SK-N-DZ (cell line): ENCODE data around the gene CRYBG3.
A peak's percentile ranks its signal among the peaks of the same experiment; 100 is the strongest.

Experiments used
- DNase-seq: peaks from one replicate; pipeline ENCODE4 v3.0.0-alpha.2; 2015; ENCODE audit warnings: low spot score

The CRYBG3 gene

DNA sequence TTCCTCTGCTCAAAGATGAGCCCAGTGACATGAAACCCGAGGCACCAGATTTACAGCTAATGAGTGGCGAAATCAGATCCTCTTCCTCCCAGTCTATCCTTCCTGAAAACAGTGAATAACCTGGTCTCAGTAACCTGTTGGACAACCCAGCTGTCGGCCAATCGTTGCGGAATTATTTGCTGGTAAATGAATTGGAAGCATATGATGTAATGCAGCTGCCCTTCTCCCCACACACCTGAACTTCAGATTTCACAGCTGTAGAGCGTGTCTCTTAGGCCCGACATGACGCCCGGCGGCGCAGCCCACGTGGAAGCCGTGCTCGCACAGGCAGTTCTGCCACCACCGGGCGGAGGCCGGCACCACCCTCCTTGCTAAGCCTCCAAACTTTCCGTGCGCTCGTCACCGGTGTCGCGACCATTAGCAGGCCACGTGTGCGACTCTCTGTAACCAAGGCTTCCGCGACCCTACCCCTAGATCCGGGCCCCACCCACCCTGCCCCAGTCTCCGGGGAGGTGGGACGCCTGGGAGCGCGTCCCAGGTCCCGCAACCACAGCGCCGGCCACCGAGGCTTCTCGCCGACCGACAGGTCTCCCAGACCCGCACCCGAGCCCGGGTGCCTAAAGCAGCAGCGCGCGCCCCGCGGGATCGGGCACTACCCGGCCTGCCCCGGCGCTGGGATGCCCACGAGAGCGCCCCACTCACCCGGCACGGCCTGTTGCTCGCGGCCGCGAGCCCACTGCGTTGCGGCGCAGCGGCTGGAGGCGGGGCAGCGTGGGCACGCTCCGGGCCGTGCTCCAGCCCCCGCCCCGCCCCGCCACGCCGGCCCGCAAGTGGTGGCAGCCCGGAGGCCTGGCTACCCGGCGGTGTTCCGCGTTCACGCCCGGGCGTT, 150.1 kb downstream of the CRYBG3 start, which contains the start of gene RIOX2:
TSS of gene RIOX2 (minus strand) at position 753 of the 889 bp plus-strand sequence. CDS start 4,838 bp downstream, outside the sequence.
- peak; percentile 63 for DNase-seq

DNA sequence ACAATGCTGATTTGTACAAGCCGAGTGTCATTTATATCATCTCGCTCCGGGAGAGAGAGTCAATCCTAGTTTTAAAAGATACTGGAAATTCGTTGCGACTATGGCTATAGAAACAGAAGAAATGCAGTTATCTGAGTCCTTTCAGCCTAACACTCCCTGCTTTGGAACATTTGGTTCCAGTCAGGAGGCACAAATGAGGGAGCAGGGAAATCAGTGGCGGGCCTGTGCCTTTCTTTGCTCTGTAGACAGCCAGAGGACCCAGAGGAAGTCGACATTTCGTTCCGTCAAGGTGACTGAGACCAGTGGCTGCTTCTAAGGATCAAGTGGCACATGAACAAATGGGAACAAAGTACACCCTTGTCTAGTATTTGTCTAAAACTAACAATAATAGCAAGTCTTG, 151.2 kb downstream of the CRYBG3 start:
- DNase-seq = no peak

DNA sequence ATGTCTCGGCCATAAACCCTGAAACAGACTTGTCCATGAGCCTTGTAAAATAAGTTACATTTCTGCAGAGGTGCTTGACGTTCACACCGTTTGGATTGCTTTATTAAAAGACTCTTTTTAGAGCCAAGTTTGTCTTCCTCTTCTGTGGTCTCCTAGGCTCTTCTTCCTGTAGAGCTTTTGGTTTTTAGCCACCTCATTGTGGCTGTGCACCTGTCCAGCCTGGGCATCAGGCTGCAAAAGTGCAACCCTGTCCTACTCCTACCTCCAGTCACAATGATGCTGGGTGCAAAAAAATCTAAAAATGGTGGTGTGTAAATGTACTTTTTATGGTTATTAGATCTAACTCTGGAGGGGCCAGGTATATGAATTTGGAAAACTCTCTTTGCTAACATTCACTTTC, 153.2 kb downstream of the CRYBG3 start:
- no peak for DNase-seq

DNA sequence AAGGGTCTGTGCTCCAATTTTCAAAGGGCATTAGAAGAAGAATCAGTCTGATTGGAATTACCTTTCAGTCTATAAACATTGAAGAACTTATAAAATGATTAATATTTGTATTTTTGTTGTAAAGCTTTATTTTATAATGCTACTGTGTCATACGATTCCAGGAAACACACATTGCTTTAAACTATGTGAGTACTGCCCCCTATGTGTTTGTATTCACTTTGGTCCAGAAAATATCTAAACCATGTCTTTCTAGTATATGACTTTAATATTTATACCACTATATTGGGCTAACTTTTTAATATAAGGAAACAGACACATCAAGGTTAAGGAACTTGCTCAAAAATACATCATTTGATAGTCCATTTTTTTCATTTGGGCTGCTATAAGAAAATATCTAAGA, 153.7 kb downstream of the CRYBG3 start:
- no peak for DNase-seq

DNA sequence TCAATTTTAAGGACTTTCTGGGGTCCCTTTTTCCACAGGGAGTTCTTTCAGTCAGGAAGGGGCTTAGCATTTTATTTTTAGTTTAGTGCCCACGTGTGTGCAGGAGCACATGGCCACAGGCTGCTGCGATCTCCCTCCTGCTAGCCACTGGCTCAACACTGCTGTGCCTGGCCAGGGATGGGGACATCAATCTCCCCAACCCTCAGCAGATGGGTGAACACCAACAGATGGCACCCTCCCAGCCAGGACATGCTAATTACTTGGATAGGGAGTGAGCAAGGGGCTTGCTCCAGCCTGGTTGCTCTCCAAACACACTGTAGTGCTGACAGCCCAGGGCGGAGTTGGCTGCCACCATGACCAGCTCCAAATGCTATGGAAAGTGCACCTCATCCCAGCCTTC, 157.8 kb downstream of the CRYBG3 start:
- peak; percentile 36 for DNase-seq

DNA sequence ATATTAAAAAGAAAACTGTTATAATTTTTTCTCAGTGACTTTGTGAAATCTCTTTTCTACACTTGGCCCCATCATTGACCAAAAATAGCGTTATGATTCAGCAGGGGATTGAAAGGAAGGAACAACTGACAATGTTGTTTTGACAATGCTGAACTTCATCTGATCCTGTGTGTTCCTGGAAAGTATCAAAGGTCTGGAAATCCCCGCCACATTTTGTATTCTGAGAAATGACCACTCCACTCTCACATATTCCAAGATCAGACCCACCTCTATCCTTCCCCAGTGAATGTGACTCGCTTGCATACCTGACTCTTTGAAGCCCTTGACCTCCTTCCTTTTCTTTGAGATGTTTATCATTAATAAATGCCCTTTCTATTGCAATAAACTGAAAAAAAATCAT, 160.1 kb downstream of the CRYBG3 start:
- no peak for DNase-seq

DNA sequence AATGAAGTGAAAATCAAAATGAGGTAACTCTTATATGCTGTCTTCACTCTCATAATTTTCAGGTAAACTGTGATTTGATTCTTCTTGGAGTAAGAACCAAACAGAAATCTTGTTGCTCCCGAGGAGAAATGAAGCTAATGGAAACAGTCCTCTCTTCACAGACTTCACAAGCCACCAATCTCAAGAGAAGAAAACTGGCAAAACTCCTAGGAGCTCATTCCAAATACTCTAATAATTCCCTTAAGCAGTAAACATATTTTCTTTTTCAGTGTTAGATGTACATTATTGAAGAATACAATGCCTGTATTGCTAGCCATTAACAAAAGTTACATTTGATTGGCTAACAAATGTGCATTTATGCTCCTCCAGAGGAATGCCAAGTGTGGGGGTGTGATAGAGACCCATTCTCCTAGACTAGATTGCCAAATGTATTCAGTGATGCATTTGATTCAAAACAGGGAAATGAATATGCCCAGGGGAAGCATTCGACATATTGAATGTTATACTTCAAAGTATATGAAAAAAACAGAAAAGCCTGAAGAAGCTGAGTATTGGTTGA, 162.2 kb downstream of the CRYBG3 start:
- no peak for DNase-seq

DNA sequence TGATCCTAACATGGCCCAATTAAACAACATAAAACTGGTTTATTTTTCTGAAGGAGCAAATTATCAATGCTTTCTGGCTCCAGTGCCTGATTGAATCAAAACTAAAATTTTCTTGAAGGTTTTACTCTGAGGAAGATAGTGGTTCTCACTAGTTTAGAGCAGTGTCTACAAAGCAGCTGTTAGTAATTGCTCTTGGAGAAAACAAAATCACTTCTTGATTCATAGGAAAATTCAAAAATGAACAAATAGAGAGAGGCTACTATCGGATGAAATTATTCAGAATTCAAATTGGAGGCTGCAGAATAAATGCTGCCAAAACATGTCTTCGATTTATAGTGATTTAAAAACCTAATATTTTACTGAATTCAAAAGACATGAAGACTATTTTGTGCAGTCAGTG, 165.5 kb downstream of the CRYBG3 start:
- no peak for DNase-seq

DNA sequence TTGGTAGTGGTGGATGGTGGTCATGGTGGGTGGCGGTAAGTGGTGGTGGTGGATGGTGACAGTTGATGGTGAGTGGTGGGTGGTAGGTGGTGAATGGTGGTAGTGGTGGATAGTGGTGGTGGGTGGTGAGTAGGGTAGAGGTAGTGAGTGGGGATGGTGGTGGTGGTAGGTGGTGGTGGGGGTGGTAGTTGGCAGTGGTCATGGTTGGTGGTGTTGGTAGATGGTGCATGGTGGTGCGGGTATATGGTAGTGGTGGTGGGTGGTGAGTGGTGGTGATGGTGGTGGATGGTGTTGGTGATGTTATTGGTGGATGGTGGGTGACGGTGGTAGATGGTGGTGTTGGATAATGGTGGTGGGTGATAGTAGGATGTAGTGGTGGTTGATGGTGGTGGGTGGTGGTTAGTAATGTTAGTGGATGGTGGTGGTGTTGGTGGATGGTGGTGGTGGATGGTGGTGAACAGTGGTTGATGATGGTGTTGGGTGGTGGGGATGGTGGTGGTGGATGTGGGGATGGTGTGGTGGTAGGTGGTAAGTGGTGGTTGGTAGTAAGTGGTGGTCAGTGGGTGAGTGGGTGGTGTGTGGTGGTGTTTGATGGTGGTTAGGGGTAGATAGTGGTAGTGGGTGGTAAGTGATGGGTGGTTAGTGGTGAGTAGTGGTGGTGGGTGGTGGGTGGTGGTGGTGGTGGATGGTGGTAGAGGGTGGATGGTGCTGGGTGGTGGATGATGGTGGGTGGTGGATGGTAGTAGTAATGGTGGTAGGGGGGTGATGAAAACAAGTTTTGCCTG, 167.2 kb downstream of the CRYBG3 start:
- no peak for DNase-seq

DNA sequence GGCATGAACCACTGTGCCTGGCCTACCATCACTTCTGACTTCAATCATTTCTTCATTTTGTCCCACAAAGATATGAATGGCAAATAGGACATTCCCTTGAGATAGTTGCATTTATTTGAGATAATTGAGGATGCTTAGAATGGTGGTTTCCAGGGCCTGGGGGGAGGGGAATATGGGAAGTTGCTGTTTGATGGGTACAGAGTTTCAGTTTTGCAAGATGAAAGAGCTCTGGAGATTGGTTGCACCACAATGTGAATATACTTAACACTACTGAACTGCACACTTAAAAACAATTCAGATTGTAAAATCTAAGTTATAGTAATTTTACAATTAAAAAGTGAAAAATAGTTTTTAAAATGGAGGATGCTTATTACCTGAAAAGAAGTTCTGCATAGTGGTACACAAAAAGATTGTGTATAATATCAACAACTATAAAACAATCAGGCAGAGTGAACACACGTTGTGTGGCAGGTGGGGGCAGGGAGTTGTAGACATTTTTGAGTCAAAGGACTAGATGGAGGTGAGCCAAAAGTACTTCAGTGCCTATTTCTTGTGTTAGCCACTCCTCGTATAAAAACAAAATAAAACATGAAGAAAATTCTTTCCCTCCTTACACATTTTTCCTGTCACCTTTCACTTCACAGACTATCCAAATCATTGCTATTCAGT, 168.9 kb downstream of the CRYBG3 start:
- DNase-seq = no peak

DNA sequence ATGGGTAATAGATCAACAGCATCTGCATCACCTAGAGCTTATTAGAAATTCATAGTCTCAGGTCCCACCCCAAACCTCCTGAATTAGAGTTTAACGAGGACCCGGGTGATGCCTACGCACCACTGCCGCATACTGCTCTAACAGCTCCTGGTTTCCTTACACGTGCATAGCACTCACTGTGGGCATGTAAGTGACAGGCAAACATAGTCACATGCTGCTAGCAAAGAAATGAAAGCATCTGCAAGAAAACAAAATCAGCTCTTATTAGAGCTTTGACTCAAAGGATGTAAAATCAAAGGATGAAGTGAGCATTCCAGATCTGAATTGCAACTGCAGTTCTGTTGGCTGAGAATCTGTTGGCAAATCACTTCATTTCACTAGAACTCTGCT, 169.5 kb downstream of the CRYBG3 start:
- no peak for DNase-seq

DNA sequence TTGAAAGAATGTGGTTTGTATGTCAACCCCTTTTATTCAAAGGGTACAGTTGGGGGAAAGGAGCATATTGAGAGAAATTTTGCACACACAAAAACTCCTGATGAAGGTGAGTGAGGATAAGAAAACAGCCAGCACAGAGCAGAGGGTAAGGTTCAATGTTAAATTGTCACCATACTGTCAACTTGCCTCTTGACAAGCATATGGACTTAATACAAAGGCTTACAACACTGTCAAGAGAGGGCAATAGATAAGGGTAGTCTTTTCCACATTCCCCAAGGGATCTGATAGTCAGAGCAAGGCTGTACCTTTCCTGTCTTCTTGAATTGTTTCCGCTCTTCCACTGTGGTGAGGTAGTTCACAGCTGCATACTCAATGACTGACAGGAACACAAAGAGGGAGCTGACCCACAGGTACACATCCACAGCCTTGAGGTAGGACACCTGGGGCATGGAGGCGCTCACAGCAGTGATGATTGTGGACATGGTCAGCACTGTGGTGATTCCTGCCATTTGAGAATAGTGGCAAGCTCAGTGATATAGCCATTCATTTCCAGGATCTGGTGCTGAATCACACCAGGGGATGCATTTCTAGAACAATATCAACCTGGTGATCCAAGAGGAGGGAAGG, 170.8 kb downstream of the CRYBG3 start:
- DNase-seq = no peak

DNA sequence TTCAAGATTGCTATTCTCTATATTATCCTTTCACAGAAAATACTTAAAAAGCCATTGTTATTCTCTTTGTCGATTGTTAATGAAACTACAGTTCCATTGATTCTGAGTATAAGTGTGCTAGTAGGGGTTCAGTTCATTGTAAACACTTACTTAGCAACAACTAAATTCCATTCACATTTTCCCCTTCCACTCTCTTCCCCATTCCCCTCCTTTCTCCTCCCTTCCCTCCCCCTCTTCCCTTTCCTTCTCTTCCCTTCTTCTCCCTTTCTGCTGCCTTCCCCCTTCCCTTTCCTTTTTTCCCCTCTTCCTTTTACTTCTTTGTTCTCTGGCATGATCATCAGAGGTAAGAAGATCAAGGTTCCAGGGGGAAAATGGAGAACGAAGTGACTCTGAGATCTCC, 171.7 kb downstream of the CRYBG3 start:
- no peak for DNase-seq

DNA sequence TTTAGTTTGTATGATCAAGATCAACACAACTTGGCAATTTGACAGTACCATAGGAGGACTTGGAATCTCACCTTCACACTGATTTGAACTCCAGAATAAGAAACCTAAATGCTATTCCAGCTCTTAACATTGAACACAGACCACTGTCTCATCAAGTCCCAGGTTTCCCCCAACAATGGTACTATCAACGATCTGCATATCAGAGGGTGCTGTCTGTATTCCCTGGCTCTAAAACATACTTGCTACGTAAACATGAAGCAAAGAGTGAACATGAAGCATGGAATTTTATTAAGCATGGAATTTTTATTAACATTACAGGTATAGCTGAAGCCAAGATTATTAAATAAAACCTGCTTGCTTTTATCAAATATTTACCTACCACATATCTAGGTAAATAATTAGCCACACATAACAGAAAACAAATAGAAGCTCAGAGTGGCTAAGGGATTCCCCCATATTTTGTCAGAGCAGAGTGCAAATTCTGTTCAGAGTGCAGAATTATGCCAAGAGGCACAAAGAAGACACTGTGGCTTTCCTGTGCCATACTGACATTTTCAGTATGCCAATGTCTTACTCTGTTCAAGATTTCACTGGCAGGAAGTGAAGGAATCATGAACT, 172.6 kb downstream of the CRYBG3 start:
- no peak for DNase-seq
